GDM1 (cell line): ENCODE measurements around the gene SLC35F4.
"Not testable (repeated sequence)": the region's sequence is repeated elsewhere in the genome, so short reads cannot be mapped to it uniquely, and the experiment has no call there.

ENCODE experiments used
- DNase-seq: peaks from one replicate; lab custom pipeline; 2025; lab: John Stamatoyannopoulos, UW

The SLC35F4 gene

DNA sequence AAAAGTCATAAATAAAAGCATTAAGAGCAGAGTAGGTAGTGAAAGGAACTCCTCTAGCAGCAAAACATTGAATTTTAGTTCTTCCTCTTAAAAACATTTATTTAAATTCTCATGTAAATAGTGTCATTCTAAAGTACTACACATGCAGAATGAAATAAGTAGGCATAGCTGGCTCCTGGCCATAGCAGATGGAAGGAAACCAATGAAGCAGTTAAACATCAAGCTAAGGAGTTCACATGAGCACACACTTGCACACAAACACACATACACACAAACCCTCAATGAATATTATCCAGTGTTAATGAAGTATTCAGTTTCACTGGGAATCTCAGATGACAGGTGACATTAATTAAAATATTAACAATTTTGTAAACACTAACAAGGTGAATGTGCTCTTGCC lies 69.3 kb downstream of the SLC35F4 start:
- DNase-seq = no peak

DNA sequence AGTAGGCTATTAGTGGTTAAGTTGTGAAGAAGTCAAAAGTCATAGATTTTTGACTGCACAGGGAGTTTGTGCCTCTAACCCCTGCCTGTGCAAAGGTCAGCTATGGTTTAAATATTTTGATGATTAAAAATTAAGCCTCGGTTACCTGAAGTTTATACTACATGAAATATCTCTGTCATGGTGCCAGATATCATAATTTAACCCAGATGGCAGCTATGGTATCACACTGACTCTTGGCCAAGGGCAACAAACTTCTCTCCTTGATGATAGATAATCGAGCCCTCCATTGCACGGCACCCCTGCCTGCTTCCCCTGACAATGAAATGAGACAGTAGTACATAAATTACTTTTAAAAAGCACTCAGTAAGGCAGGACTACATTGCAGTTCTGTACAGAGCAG lies 80.8 kb downstream of the SLC35F4 start:
- no peak for DNase-seq

DNA sequence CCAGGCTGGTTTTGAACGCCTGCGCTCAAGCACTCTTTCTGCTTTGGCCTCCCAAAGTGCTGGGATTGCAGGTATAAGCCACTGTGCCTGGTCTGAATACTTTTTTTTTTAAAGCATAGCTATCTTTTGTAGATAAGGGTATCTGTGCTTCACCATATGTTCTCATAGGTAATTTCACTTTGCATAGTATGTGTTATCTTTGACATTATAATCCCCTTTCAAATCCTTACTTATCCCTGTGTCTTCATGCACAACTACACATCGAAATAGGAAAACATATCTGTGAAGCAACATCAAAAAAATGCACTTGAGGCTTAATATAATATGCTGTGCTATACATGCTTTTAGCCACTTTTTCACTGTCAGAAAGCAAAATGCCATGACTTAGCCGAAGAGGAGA lies 94.1 kb downstream of the SLC35F4 start:
- no peak for DNase-seq

DNA sequence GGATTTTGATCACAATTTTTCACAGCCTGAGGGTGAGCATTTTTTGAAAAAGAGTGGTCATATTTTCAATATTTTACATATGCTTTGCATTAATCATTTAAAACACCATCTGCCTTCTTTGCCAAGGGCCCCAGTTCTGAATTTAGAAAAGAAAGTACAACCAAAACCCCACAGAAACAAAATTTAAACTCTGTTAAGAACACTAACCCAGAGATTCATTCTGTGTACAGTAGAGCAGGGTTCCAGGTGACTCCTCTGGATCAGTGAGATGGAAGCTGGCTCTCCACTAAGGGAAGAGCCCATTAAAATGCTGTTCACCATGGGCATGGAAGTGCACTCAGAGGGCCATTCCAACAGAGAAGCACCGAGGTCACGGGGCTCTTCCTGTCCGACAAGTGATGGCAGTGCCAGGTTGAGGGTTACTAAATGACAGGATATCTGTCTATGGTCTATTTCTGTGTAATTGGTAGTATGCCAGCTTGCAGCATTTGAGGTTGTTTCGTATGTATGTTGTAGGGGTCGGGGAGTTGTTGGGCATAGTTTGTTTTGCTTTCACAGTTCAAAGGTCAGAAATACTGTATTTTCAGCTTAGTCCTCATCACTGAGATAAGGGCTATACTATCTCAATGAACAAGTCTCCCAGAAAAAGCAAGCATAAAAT lies 95.9 kb downstream of the SLC35F4 start:
- DNase-seq = no peak

DNA sequence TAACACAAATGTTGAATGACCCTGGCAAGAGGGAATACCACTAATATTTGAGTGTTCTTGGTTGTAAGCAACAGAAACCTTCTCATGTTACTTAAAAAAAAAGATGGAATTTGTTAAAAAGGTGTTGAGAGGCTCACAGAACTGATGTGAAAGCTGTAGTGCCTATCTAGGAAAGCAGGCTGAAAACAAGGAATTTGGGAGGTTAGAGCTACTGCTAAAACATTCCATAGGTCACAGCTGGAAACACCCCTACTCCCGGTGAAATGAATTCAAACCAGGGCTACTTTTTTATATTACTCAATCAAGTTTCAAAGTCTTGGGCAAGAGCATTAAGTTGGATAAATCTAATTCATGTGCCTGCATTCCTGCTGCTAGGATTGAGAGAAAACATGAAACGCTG lies 104.1 kb downstream of the SLC35F4 start:
- no peak for DNase-seq

DNA sequence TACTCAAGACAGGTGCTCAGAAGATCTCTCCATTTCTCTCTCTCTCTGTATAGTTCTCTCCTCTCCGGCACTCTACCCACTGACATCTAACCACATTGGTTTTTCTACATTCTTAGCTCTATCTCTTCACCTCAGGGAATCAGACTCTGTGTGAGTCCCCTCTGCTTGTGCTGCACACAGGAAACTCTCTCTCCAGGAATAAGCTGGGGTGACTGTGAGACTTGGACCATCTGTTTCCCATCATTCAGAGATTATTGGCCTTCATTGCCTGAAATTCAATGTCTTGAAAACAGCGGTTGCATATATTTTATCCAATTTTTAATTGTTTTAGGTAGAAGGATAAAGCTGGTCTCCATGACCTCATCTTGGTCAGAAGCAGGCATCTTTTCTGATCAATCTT lies 105.0 kb downstream of the SLC35F4 start:
- no peak for DNase-seq

DNA sequence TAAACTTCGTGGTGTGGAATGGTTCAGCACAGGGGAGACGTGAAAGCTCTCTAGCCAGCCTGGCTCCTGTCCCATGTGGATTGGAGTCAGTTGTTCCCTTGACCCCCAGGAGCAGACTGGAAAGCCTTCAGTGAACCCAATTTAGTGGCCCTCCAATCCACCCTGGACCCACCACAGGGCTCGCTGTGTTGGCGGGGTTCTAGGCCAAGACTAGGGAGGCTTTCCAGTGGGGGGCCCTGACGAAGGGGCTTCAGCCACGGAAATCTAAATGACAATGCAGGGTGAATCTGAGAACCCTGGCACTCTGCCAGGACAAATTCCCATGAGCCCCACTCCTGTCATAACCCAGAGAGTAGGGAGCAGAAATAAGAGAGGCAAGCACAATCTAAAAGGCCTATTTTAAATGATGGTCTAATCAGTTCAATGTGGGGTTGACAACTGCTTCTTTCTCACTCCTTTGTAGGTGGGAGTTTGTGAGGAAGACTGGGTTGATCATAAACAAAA lies 110.8 kb downstream of the SLC35F4 start:
- DNase-seq = no peak

DNA sequence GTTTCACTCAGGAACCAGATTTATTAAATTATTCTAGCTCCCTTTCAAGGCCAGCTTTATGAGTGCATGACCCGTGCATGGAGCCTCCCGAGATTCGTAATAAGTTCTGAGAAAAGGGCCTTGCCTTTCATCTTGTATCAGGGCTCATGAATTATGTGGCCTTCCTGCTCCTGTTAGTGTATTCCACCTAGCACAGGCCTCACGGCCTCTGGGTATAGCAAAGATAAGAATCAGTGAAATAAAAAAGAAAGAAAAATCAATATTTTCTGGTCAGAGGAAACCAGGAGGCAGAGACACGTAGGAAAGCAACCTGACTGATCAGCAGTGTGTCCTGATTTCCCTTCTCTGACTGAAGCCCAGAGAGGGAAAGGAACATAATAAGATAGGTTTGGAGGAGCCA lies 111.4 kb downstream of the SLC35F4 start:
- no peak for DNase-seq

DNA sequence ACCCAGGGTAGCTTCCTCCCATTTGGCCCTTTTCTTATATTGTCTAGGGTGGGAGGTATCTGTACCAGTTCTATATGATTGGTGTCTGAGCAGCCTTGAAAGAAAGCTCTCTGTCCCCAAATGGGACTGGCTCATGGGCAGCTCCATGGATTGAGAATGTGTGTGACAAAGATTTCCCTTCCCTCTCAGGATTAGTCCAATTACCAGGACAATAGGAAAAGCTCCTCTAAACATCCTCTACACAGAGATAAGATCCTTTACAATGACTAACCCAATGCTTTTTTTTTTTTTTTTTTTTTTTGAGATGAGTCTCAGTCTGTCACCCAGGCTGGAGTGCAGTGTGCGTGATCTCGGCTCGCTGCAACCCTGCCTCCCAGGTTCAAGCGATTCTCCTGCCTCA lies 112.1 kb downstream of the SLC35F4 start:
- DNase-seq = no peak

DNA sequence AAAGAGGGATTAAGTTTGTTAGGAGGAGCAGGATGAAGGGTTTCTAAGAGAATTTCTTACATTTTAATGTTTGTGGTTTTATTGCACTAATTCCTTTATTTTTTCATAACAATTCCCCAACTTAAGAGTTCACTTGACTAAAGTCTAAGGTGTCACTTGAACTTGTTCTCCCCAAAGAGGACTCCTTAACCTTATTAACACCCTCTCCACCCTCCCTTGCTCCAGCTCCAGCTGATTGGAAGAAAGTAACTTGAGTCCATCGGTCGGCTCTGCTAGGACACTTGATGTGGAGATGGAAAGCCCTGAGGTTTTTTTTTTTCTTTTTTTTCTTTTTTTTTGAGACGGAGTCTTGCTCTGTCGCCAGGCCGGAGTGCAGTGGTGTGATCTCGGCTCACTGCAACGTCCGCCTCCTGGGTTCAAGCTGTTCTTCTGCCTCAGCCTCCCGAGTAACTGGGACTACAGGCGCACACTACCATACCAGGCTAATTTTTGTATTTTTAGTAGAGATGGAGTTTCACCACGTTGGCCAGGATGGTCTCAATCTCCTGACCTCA lies 113.7 kb downstream of the SLC35F4 start:
- DNase-seq = not testable (repeated sequence)

DNA sequence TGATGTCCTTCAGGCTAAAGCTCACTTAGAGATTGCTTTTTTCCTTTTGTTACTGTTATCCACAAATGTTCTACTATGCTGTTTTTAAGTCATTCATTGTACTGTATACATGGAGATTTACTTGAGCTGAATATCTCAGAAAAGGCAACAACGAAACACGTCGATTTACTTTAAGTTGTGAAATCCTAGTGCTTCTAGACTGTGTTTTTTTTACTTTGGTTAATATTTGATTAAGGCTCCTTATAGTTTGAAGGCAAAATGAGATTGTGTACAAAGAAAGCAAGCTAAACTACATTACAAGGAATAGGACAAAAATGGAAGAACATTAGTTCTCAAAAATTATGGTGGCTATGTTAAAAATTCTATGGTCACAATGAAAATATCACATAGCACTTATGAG lies 114.5 kb downstream of the SLC35F4 start:
- no peak for DNase-seq

DNA sequence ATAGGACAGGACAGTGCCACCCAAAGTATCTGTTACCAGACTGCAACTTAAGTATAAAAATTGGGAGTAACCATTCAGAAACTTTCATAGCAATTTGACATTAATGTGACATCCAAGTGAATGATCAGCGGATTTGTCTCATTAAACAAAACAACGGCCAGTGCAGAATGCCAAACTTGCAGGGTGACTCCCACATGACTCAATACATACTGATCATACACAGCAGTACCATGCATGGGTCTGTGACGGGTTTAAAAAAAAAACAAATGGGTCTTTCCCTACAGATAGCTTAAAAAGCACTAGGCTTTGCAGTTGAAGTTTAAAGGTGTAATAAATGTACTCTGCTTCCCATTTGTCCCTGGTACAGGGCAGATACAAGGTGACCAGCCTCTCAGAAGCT lies 116.6 kb downstream of the SLC35F4 start:
- DNase-seq = no peak

DNA sequence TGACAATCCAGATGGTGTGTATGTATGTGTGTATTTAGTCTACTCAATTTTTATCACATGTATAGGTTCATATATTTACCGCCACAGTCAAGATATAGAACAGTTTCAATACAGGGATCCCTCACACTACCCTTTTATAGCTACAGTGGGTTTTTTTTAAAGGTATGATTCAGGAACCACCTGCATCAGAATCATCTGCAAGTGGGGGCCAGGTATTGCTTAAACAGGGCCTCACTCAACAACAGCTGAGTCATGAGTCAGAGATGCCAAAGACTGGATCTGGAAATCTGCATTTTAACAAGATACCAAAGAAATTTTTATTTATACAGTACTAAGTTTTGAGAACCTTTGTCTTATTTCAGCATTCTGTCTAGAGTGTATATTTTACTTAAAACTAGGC lies 117.6 kb downstream of the SLC35F4 start:
- no peak for DNase-seq

DNA sequence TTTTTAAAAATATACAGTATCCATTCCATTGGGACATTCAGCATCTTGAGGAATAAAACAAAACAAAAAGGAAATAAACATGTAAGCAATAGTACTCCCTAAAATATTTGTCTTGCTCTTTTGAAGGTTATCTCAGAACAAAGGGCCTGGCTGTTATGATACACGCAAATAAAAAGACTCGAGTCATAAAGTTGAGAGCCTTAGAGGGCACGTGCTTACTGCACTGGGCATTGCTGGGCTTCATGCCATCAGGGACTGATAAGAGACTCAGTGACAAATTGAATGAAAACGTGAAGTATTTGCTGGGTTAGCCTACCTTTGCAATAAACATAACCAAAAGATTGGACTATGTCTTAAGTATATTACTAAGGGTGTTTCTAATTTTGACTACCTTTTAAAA lies 118.9 kb downstream of the SLC35F4 start:
- DNase-seq = no peak

DNA sequence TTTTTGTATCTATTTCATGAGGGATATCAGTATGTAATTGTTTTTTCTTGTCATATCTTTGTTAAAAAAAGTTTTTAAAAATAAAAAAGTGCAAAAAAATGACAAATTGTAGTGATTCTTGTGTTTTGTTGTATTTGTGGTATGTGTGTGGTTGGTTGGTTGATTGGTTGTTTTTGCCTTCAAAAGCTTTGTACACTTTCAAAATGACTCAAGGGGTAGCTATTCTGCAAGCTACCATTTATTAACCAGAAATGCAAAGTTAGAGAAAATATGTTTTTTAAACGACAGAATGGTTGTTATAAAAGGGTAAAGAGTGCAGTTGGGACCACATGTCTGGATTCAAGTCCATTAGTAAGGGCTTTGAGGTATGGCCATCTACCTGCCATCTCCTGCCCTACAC lies 119.3 kb downstream of the SLC35F4 start:
- DNase-seq = no peak

DNA sequence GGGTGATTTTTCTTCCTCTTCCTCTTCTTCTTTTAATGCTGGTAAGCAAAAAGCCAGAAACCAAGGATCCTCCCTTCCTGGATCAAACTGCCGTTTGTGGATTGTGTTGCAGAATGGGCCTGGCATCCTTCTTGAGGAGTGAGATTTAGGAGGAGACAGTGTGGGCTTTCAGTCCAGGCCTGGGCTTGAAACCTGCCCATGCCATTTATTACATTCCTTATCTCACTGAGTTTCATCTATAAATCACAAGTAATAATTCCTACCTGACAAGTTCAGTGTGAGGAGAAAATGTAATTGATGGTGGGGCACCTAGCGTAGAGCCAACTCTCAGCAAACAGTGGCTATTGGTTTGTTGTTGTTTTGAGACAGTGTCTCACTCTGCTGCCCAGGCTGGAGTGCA lies 126.4 kb downstream of the SLC35F4 start:
- DNase-seq = no peak

DNA sequence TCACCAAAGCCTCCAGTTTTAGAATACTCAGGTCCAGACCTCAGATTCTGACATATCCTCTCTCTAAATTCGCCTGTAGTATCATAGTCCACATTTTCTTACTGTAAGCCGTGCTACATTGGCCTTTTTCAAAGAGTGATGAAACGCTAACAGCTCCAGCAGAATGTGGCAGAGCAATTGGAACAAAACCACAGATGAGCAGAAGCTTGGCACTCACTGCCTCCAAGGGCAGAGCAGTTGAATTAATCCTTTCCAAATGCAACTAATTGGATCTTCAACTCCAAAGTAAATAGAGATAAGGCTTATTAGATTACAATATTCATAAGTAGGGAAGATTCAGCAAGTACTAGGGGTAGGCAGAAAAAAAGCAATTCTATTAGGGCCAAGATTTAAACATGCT lies 128.3 kb downstream of the SLC35F4 start:
- DNase-seq = no peak

DNA sequence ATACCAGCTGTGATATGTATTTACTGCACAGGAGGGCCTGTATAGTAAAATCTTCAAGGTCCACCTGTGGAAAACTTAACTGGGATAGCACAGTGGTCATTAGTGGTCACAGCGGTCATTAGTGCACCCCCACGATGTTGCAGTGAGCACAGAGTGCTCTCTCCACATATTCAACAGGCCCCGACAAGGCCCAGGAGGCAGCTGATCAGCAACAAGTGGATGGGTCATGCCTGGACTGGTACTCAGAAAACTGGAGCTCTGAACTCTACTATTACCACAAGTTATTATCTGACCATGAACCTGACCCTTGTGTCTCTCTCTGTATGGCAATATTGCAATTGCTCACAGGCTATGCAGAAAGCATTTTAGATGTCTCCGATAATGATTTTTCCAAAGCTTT lies 129.5 kb downstream of the SLC35F4 start:
- DNase-seq = no peak

DNA sequence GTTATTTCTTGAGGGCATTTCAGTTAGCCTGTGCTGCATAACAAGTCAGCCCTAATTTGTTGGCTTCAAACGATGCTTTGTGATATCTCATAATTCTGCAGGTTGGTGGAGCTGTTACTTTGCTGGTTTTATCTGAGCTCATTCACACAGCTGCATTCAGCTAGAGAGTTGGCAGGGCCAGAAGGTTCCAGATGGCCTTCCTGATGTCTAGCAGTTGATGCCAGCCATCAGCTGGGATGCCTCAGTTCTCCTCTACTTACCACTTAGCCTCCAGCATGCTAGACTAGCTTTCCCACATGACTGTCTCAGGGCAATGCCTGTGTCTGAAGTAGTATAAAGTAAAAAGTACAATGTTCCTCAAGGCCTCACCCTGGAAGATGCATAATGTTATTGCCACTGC lies 130.6 kb downstream of the SLC35F4 start:
- DNase-seq = no peak

DNA sequence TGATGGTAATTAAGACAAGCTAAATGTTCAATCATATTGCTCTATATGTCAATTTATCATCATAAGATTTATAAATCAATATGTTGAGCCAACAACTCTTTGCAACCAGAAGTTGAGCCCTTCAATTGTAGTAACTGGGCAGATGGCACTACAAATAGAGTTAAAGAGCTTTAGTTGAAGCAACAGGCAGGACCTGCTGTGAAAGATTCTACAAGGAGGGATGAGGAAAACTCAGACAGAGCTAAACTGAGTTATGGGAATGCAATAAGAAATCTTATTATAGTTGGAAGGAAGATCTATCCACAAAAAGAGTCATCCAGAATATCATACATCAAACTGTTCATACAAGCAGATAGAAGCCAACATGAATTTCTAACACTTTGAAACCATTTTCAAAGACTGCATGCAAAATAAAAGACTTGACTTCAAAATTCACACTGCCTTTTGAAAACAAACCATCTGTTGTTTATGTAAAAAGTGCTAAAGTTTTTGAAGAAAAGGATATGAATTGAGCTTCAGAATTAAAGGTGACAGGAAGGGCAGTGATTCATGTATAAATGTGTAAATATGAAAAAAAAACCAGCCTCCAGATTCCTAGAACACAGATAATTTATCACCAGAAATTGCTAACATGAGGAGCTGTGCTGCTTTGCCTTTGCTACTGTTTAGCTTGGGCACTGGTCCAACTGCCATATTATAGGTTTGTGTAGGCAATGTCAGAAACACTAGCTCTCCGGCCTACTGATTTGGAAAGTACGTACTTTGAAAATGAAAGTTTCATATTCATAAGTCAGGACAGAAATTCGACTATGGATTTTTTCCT lies 133.2 kb downstream of the SLC35F4 start:
- no peak for DNase-seq

DNA sequence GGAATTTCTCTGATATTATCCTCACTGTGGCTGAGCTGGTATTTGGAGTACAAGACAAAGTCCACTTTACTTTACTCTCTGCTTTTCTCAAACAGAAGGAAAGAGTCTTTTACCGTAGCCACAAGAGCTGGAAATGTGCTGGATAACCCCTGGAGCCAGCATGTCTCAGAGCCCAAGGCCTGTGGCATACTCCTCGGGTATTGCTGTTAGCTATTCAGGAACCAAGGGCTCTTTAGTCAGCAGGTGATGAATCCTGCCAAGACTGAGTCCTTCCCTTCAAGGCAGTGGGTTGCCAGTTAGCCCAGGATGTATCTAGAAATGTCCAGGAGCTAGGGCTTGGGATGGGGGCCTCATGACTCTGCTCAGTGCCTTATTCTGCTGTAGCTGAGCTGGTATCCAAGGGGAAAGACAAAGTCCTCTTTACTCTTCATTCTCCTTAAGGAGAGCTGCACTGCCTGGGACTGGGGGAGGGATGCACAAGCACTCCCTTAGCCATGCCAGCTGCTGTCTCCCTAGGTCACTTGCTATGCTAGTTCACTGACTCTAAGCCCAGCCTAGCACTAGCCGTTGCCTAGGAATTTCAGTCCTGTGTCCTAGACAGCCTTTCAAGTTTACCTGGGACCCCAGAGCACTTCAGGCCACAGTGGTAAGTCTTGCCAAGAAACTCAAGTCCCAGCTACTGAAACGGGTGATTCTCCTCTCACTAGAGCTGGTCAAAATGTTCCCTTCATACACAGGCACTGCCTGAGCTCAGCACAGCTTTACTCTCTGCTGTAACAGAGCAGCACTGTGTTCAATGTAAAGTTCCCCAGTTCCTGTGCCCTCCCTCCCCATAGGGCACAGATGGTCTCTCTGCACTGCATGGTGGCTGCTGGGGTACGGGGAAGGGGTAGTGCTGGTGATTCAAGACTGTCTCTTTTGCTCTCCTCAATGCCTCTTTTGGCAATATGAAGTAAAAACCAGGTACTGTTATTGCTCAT lies 136.4 kb downstream of the SLC35F4 start:
- no peak for DNase-seq
